ENCODE measurements around the gene KCTD11. TPM values are rescaled to one million over a fixed set of nuclear protein-coding genes. Genes with fewer than 3 reads are reported as not detected.
A peak's percentile ranks its signal among the peaks of the same experiment; 100 is the strongest.

KCTD11 gene
- total and polyA plus RNA-seq, 2 of the 13 experiments (the other 11 are each of a cell fraction or from before 2014, with no cell fraction given): 1.6 to 2.6 TPM

DNA sequence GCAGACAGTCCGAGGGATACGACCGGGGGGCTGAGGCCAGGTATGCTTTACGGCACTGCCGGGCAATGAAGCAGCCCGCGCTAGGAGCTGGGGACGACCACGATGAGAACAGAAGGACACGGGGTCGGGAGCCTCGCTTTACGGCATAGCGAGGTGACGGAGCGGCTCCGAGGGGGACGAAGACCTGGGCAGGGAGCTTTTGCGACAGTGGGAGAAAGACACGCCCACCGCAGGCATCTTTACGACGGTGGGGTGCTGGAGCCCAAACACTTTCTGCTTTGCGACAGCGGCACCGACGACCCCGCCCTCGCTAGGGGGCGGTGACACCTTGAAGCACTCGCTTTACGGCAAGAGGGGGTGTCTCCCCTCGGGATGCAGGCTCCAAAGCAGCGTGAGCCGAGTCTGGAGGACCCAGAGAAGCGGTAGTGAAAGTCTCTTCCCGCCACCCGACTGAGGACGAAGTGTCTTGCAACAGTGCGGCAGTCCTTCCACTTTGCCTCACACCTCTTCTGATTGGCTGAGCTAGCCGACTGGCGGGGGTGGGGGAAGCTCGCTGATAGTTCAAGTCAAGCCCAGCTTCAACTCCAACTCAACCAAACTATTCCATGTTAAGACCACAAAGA is 22.5 kb upstream of the KCTD11 start (continued):
- TF ChIP-seq, protein P1, sequence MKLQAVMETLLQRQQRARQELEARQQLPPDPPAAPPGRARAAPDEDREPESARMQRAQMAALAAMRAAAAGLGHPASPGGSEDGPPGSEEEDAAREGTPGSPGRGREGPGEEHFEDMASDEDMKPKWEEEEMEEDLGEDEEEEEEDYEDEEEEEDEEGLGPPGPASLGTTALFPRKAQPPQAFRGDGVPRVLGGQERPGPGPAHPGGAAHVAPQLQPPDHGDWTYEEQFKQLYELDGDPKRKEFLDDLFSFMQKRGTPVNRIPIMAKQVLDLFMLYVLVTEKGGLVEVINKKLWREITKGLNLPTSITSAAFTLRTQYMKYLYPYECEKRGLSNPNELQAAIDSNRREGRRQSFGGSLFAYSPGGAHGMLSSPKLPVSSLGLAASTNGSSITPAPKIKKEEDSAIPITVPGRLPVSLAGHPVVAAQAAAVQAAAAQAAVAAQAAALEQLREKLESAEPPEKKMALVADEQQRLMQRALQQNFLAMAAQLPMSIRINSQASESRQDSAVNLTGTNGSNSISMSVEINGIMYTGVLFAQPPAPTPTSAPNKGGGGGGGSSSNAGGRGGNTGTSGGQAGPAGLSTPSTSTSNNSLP (IDR thresholded peaks at IDR 0.05; ENCODE audit: low read depth, low read length): no peak
- TF ChIP-seq, protein P2, sequence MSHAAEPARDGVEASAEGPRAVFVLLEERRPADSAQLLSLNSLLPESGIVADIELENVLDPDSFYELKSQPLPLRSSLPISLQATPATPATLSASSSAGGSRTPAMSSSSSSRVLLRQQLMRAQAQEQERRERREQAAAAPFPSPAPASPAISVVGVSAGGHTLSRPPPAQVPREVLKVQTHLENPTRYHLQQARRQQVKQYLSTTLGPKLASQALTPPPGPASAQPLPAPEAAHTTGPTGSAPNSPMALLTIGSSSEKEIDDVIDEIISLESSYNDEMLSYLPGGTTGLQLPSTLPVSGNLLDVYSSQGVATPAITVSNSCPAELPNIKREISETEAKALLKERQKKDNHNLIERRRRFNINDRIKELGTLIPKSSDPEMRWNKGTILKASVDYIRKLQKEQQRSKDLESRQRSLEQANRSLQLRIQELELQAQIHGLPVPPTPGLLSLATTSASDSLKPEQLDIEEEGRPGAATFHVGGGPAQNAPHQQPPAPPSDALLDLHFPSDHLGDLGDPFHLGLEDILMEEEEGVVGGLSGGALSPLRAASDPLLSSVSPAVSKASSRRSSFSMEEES (CRISPR knock-in tag; IDR thresholded peaks at IDR 0.05): peak; percentile 41; the same call in 1 of the 2 replicates
- TF ChIP-seq SSRP1 (CRISPR knock-in tag; IDR thresholded peaks at IDR 0.05): no peak
- TF ChIP-seq, protein P3, sequence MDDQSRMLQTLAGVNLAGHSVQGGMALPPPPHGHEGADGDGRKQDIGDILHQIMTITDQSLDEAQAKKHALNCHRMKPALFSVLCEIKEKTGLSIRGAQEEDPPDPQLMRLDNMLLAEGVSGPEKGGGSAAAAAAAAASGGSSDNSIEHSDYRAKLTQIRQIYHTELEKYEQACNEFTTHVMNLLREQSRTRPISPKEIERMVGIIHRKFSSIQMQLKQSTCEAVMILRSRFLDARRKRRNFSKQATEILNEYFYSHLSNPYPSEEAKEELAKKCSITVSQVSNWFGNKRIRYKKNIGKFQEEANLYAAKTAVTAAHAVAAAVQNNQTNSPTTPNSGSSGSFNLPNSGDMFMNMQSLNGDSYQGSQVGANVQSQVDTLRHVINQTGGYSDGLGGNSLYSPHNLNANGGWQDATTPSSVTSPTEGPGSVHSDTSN (CRISPR knock-in tag; IDR thresholded peaks at IDR 0.05; ENCODE audit: borderline replicate concordance): no peak
- TF ChIP-seq ZNF570 (CRISPR knock-in tag; IDR thresholded peaks at IDR 0.05; ENCODE audit: borderline replicate concordance): no peak
- TF ChIP-seq DNMT1 (CRISPR knock-in tag; IDR thresholded peaks at IDR 0.05): no peak
- TF ChIP-seq EP300 (IDR thresholded peaks at IDR 0.05; ENCODE audit: low read depth in 2 of 2, low read length in 2 of 2): no peak; a peak in 1 of 4 replicates
- no peak for TF ChIP-seq EP300 (CRISPR knock-in tag; IDR thresholded peaks at IDR 0.05; ENCODE audit: borderline replicate concordance)
- TF ChIP-seq, protein P4, sequence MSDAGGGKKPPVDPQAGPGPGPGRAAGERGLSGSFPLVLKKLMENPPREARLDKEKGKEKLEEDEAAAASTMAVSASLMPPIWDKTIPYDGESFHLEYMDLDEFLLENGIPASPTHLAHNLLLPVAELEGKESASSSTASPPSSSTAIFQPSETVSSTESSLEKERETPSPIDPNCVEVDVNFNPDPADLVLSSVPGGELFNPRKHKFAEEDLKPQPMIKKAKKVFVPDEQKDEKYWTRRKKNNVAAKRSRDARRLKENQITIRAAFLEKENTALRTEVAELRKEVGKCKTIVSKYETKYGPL (CRISPR knock-in tag; IDR thresholded peaks at IDR 0.05): no peak
- TF ChIP-seq MIXL1 (CRISPR knock-in tag; IDR thresholded peaks at IDR 0.05): peak; percentile 48; the same call in 1 of the 2 replicates
- TF ChIP-seq, protein P5, sequence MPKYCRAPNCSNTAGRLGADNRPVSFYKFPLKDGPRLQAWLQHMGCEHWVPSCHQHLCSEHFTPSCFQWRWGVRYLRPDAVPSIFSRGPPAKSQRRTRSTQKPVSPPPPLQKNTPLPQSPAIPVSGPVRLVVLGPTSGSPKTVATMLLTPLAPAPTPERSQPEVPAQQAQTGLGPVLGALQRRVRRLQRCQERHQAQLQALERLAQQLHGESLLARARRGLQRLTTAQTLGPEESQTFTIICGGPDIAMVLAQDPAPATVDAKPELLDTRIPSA (CRISPR knock-in tag; IDR thresholded peaks at IDR 0.05; ENCODE audit: borderline replicate concordance): 0 out of 2 replicates have a peak, but pooled peaks have one; percentile 17
- TF ChIP-seq RBAK (CRISPR knock-in tag; IDR thresholded peaks at IDR 0.05): no peak
- no peak for TF ChIP-seq NFRKB (IDR thresholded peaks at IDR 0.05)
- no peak for TF ChIP-seq ZNF674 (CRISPR knock-in tag; IDR thresholded peaks at IDR 0.05; ENCODE audit: low read depth)
- no peak for TF ChIP-seq CHCHD3 (CRISPR knock-in tag; IDR thresholded peaks at IDR 0.05)
- TF ChIP-seq, protein P6, sequence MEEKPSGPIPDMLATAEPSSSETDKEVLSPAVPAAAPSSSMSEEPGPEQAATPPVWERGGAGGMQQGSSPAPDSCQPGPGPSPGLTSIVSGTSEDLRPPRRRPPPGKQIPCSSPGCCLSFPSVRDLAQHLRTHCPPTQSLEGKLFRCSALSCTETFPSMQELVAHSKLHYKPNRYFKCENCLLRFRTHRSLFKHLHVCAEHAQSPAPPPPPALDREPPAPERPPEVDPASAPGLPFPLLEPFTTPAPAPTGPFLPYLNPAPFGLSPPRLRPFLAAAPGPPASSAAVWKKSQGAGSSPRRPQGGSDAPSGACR (CRISPR knock-in tag; IDR thresholded peaks at IDR 0.05): peak; percentile 6; the same call in 1 of the 2 replicates
- TF ChIP-seq DNMT3B (CRISPR knock-in tag; conservative IDR thresholded peaks at IDR 0.05): no peak
- TF ChIP-seq ATF7-NPFF (CRISPR knock-in tag; IDR thresholded peaks at IDR 0.05; ENCODE audit: low read depth): peak; percentile 32; the same call in 1 of the 2 replicates
- TF ChIP-seq ZFP37 (CRISPR knock-in tag; IDR thresholded peaks at IDR 0.05; ENCODE audit: borderline replicate concordance): no peak
- peak; percentile 87; the same call in 1 of the 2 replicates for TF ChIP-seq ZZZ3 (CRISPR knock-in tag; IDR thresholded peaks at IDR 0.05; ENCODE audit: borderline replicate concordance)
- no peak for TF ChIP-seq SNAPC2 (CRISPR knock-in tag; IDR thresholded peaks at IDR 0.05)
- TF ChIP-seq, protein P7, sequence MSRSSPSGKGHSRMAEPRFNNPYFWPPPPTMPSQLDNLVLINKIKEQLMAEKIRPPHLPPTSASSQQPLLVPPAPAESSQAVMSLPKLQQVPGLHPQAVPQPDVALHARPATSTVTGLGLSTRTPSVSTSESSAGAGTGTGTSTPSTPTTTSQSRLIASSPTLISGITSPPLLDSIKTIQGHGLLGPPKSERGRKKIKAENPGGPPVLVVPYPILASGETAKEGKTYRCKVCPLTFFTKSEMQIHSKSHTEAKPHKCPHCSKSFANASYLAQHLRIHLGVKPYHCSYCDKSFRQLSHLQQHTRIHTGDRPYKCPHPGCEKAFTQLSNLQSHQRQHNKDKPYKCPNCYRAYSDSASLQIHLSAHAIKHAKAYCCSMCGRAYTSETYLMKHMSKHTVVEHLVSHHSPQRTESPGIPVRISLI (CRISPR knock-in tag; IDR thresholded peaks at IDR 0.05; ENCODE audit: borderline replicate concordance): peak; percentile 25; the same call in 1 of the 2 replicates
- no peak for TF ChIP-seq HMGA1 (CRISPR knock-in tag; conservative IDR thresholded peaks at IDR 0.05)
